HG03575 (cell line): Measurements from ENCODE around the gene FAM89A.

Source experiments
- ATAC-seq: cut with Tn5 transposase; IDR thresholded peaks from one replicate; pipeline ENCODE4 v1.9.1; 2021; ENCODE audit not compliant: unreplicated experiment, insufficient number of reproducible peaks, low FRiP score; ENCODE audit errors: extremely low read depth

FAM89A gene

GRCh38 chr1:230976360-230976759 lies 63.7 kb downstream of the FAM89A start:
- no peak for ATAC-seq

GRCh38 chr1:230975636-230976035 lies 64.4 kb downstream of the FAM89A start:
- no peak for ATAC-seq

- ATAC-seq: peak; percentile 59
Observed at GRCh38 chr1:230972855-230973271, 67.2 kb downstream of the FAM89A start.

DNA sequence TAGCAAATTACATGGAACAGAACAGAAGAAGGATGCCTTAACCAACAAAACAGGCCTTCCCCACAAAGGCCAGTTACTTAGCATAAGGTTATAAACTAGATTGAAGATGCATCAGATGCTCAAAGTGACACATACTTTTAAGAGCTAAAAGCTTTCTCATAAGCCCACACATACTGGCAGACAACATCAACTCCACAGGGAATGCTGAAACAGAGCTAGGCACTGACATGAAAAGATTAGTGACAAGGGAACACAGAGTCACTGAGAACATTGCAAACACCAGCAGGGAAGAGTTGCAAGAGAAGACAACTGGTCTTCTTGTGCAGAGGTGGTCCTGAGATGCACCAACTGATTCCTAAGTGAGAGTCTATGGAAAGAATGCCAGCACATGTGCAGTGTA lies 68.3 kb downstream of the FAM89A start:
- no peak for ATAC-seq

- ATAC-seq: no peak
Observed at GRCh38 chr1:230970432-230970831, 69.6 kb downstream of the FAM89A start.
